Stimulated activated CD4-positive, alpha-beta T cell treated with anti-CD3 and anti-CD28 coated beads, Interleukin-2, amount 100 ng/mL, for 24 hours (primary cell): ENCODE measurements around the gene ADGRL3.

Experiments
- DNase-seq, 2 donors: peaks; one replicate each; pipeline ENCODE4 v3.0.0-alpha.2; 2020

Gene ADGRL3

DNA sequence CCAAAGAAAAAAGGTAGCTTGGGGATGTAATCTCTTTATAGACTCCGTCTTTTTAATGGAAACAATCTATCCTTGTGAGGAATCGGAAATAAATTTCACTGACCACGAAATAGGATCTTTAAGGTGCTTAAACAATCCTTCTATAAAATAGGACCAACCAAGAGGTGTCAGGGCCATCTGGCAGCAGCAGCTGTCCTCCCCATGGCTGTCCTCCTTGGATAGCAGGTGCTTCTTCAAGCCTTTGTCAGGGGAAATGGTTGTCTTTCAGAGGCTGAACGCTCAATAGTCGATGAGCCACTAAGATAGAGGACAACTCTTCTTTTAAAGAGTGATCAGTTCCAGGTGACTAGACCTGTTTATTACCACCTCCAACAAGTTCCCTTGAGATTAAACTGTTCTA is 231.0 kb downstream of the ADGRL3 start:
- no peak for DNase-seq

DNA sequence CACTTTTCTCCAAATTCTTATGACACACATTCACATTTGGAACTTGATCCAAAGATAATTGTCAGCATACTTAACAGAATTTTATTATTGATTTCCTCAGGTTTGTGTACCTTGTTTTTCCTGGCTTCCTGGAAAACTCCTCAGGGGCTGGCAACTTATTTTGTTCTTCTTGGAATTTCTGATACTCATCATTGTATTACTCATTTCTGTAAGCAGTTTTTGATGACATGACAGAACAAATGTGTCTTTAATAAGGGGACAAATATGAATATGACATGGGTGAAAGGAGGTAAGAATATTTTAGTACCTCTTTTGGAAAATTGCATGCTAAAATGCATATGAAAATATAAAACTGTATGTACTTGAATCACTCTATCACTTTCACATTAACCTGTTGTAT is 237.8 kb downstream of the ADGRL3 start:
- no peak for DNase-seq

DNA sequence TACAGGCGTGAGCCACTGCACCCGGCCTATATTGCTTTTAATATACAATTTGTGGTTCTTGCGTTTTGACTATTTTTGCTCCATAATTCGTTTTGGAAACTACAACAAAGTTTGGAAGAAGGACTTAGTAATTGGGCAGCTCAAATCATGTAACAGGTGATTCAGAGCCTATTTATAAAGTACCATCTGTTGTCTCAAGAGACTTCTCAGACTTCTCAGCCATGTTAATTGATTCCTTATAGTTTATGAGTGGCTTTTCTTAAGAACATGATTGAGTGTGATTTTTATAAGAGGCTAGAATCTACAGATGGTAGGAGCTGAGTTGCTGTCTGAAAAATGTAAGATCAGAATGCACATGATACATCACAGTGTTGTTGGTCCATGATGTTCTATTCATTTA is 240.2 kb downstream of the ADGRL3 start:
- DNase-seq = no peak

DNA sequence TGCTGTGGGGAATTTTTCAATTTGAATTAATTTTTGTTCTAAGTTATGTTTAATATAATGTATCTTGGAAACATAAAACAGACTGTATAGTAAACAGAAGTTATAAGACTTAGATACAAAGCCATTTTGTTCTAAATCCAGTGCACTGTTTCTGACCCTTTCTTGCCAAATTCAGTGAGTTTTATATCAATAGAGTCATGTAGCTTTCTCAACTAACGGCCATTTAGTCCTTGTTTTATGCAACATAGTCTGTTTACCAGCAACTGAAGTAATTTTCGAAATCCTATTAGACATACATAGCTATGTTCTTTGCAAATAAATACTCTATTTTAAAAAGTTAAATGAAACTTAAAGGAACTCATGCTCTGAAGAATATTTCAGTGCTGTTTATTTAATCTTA is 242.8 kb downstream of the ADGRL3 start:
- no peak for DNase-seq

DNA sequence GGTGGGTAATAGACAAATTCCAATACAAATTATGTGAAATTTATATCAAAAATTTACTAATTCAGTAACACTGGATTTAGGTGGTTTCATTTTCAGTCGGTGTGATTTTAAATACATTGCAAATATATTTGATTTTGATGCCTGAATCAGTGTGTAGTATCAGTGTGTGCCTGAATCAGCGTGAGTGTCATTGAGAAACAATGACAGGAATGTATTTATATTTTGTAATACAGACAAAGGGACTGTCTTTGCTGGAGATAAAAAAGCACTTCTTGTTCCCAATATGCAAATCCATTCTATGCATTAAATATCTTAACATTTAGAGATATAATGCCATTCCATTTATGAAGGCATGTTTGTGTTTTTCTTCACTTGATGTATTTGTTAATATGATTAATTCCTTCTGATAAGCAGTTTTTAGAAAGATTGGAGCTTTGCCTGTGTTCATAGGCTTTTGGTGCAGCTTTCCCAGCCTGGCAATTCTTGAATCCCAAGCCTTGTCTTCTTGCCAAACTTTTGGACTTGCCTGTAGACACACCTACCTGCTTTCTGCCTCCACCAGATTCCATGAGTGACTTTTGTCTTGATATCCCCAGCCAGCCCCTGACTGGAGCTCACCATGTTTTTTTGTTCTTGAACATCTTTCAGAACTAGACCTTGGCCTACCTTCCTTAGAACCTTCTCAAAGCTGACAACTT is 243.8 kb downstream of the ADGRL3 start:
- no peak for DNase-seq

DNA sequence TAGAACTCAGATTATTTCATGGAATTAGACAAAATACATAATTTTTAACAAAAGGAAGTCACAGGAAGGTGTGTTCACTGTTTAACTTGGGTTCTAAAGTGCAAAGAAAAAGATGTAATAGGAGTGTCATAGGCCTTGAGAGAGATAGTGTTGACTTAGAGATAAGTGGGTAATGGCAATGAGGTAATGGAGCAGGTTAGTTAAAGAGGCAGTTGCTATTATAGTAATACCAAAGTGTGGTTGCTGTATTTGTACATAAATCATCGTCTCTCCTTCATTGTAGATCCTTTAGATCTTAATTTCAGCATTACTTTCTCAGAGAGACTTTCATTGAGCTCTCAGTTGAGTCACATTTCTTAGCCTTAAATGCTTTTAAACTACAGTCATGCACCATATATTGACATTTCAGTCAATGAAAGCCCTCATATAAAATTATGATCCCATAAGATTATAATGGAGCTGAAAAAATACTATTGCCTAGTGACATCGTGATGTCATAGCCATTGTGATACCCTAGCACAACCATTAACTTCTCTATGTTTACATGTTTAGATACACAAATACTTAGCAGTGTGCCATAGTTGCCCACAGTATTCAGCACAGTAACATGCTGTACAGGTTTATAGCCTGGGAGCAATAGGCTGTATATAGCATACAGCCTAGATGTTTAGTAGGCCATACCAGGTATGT is 245.4 kb downstream of the ADGRL3 start:
- no peak for DNase-seq

DNA sequence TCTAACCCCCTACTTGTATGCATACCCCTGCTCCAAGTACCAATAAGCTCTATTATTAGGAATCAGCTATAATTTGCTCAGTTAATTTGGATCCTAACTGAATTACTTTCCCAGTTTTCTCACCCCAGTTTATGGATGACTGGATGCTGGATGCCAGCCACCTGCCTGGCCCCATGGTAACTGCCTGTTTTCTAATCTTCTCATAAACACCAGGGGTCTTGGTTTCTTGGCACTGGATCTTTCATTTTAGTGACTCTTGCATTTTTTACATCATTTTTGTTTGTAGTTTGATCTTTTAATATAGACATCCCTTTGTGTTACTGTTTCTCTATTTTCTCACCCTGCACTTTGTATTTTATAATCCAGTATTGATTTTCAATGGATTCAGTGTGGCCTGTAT is 246.8 kb downstream of the ADGRL3 start:
- DNase-seq = no peak

DNA sequence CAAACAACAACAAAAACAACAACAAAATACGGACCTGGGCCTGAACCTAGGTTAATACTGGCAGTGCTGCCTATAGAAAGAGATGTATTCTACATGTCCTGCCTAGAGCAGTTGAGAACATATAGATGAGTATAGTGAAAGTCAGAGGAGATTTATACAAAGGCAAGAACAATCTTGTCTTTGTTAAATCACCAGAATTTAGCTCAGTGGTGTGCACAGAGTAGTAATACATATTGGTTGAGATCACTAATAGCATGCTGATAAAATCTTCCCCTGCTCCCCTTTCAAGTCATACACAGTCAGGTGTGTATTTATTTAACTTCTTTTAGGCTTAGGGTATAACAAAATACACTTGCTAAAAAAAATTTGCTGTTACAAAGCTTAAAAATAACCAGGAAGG is 247.8 kb downstream of the ADGRL3 start:
- no peak for DNase-seq

DNA sequence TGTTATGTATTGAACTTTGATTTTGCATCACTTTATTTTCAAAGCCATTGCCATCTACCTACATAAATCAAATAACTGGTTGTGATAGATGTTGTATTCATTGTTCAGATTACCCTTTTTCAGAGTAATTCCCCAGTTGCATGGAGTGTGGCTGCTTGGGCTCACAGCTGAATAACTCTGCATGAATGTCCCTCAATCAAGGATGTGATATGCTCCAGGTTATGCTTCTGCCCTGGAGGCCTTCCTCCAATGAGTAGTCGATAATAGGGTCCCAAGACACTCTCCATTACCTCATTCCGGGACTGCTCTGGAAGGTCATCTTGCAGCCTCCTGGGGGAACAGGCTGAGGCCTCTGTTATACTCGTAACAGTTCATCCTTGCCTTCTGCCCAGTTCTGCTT is 251.8 kb downstream of the ADGRL3 start:
- DNase-seq = no peak

DNA sequence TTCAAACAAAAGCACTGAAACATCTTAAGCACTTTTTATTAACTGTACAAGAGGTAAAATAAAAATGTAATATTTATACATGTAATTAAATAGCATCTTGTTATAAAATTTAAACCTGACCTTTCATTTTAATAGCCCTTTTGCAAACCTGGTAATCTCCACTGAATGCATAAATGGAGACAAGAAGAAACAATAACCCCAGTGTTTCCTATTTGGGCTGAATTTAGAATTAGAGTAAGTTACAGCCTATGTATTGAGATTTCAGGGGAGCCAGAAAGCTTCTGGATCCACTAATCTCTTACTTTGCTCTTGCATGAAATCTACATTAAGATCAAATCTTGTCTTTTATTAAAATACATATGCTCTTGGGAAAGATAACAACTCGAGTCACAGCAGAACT is 261.8 kb downstream of the ADGRL3 start:
- no peak for DNase-seq

DNA sequence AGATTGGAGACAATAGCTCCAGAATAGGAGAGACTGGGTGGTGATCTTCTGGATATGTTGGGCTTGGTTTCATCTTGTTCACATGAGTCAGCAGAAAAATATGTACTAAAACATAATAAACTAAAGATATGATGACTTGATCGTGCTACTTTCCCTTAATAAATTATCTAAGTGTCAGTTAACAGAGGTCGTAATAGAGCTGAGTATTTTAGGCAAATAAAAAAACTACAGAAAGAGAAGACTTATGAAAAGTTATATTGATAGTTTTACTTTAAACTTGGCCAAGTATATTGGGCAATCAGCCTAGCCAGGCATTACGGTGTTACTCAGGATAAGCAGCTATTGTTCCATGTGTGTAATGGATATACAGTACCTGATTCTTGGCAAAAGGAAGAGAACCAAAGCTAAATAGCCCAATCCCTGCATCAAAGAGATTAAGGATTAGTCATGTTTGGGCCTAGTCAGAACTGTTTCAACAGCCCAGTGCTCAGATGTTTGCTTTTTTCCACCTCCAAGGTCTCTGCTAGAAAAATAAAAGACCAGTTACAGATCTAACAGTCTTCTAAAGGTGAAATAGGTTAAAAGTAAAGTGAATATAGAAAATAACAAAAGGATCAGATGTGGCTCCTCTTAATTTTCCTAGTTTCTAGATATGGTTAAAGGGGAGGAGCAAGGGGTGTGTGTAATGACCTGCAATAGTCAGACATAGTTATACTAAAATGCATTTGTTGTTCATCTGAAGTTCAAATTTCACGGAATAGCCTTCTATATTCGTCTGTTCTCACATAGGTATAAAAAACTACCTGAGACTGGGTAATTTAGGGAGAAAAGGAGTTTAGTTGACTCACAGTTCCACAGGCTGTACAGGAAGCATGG is 262.6 kb downstream of the ADGRL3 start:
- no peak for DNase-seq

DNA sequence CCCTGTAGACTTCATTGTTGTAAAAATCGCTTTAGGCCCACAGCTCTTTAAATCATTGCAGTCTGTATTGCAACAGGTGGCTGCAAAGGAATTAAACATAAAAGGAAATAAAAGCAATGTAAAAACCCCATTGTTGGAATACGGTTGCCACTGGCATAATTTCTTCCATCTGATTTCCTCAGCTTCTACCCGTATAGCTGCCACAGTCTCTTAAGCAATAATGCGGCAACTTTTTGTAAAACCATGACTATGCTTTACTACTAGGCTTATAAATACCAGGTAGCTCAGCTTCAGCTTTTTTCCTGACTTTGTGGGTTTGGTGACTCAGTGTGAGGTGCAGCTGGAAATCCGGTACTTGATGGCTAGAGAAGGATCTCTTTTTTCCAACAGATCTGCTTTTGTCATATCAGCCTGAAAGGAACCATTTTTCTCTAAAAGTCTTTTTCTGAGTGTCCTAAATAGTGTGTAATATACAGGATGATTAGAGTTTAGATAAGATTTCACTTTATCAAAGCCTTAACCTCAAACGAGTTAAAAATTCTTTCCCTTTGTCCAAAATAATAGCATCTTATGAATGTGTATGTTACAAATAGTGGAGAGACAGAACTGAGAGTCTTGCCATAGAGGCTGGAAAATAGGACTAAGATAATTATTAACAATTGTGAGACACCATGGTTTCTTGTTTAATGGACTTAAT is 268.0 kb downstream of the ADGRL3 start:
- no peak for DNase-seq

DNA sequence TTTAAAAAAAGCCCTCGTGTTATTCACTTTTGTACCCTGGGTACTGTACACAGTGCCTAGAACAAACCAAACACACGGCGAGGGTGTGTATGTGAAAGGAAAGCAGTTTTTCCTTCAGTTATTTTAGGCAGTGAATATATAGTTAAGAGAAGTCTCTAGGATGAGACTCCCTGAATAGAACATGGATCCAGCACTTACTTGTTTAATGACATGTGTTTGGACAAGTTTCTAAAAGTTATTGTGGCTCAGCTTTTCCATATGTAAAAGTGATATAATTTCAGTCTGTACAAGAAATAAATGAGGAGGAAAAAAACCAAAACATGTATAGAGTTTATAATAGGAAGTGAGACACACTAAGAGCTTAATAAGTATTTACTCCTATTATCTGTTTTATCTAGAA is 273.2 kb downstream of the ADGRL3 start:
- no peak for DNase-seq

DNA sequence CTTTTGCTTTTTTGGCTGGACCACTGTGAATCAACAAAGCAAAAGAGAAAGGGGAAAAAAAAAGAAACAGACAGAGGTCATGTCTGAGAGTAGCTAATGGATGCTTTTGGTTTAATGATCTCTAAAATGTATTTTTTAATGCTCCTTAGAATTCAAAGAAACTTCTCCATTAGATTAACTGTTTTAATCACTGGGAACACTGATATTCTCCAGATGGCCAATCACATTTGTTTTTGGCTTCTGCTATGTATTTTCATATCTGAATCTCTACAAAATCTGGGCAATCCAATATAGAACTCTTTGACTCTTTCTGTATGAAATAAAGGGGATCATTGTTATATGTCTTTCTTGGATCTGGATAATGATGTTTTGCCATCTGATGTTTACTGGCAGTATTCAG is 278.2 kb downstream of the ADGRL3 start:
- DNase-seq = no peak

DNA sequence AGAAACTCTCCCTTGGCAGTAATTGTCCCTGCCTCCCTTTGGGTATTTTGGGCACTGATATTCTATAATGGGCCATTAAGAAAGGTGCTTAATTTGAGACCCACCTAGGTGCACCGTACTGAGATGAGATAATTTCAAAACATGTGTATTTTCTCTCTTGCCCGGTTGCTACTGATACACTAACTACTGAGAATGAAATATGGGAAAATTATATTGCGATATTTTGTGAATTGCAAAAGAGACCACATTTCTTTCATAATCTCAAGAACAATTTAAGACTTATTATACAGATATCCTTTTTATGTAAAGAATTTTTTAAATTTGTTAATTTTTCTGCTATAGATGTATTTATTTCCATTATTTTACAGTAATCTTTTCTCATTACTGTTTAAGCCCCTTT is 284.9 kb downstream of the ADGRL3 start:
- DNase-seq = no peak

DNA sequence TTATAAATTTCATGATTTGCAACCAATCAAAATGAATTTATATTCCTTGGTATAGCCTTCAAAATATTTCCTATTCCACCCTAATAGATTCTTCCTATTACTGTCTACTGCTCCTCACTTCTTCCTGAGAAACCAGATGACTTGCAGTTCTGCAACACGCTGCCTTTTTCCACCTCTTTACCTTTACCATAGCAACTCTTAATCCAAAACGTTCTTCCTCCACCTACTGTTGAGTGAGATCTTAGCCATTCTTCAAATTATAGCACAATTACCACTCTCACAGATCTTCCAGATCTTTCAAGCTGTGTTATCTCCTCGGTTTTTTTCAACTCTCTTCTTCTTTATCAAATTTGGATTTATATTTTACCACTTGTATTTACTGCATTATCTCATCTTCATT is 289.8 kb downstream of the ADGRL3 start:
- no peak for DNase-seq

DNA sequence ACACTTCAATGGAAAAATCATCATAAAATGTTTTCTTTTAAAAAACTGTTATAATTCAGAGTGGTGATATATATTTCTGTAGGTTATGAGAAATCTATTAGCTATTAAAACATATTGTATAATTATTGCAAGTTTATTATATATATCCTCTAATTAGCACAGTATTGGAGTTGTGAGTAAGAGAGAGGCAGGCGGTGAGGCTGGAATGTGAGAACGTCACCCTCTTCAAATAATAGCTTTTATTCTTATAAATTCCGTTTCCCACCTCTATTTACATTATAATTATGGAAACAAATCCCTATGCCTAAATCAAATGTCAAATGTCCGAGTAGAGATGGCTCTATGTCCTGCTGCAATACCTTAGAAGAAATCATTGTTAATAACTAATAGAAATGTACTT is 292.9 kb downstream of the ADGRL3 start:
- no peak for DNase-seq

DNA sequence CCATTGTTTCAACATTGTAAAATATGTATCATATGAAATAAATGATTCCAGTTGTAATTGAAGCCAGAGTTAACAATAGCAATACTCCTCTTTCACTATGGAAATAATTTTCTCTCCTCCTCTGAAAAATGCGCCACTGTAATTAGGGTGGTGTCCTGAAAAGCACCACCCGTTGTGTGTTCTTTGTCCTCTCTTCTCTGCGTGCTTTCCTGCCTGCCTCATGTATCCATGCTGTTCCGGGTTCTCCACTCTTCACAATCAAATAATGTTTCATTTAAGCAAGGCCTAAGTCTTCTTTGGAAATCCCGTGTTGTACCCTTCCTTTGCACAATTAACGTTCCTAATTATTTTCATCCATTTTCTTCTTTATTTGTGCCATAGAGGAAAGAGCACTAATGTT is 293.3 kb downstream of the ADGRL3 start:
- DNase-seq = no peak

DNA sequence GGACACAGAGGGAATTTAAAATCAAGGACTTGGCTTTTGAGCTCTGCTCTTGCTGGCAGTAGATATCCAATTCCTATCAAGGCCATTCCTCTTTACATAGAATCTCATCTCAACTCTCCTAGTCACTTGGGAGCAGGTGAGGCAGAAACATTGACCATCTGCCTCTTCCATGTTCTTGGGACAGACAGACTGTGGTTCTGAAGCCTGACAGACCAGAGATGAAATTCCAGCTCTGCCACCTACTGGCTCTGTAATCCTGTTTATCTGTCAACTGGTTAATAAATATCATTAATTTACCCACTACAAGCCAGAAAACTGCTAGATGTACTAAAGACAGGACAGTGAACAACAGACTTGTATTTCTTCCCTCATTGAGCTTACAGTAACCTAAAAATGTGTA is 300.8 kb downstream of the ADGRL3 start:
- no peak for DNase-seq

DNA sequence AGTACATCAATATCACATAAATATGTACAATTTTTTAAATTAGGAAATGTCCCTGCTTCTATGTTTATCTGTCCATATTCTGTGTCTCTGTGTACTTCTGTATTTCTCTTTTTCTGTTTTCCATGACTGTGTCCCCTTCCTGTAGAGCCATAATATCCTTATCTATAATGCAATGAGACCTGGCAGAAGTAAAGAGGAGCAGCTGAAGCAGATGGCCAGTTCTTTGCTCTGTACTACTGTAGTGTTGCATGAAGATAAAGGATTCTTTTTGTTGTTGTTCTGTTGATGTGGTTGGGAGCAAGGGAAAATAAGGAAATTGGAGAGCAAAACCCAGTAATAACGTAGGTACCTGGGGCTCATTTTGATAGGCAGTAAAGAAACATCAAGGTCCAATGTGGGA is 301.7 kb downstream of the ADGRL3 start:
- DNase-seq = no peak

DNA sequence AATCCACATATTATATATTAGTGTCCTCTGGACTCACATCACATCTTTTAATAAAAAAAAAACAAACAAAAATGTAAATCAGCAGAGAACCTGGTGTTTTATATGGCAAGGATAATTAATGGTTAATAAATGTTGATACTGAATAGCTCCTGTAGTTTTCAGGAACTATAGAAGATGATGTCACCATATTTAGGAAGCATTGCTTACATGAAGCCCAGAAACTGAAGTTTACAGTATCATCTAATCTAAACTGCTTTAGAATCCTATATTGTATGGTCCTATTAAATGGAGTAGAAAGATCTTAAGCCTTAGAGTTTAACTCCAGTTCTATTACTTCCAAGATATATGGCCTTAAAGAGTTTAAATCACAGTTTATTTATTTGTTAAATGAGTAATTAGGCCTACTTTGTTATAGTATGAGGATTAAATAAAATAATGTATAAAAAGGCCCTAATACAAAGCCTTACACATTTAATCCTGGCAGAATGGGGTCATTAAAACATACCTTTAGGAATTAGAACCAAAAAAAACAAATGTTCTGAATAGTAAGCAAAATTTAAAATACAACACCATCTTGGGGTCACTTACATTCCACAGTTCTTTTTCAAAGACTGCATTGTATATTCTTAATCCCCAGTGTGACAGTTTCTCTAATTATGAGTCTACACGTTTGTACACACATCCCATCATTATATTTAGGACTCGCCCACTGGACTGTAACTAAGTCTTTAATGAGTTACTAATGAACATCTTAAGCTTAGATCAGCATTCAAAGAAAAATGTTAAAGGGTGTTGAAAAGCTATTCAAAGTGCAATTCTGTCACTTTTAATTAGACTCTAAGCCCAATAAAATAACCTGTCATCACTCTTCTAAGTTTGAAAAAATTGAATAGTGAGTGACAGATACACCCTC is 305.9 kb downstream of the ADGRL3 start:
- no peak for DNase-seq

DNA sequence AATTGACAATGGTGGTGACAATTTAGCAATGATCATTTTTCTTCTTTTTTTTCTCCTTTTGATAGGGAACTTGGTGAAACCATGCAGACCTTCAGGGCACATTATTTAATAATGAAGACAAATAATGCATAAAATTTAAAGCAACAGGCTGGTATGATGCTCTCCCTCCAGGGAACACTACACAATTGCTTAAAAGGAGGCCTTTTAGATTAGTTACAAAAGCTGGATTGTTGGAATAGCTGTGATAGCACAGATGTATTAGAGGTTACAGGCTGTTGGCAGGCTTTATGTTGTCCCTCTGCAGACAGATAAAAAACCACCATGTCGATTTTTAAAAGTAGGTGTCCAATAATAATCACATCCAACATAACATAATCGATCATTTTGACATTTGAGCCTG is 307.0 kb downstream of the ADGRL3 start:
- DNase-seq = no peak
